Cortex of kidney (tissue), 1 donor: ENCODE measurements around the gene TMEM109.

Experiments used
- DNase-seq: peaks from one replicate; lab custom pipeline; 2025; lab: John Stamatoyannopoulos, UW

TMEM109 gene

GRCh38 chr11:60942219-60942618, 28.3 kb downstream of the TMEM109 start:
- no peak for DNase-seq

- no peak for DNase-seq
Measured at GRCh38 chr11:60942970-60943565, 29.1 kb downstream of the TMEM109 start.

- no peak for DNase-seq
Measured at GRCh38 chr11:60944490-60945294, 30.7 kb downstream of the TMEM109 start.

- DNase-seq: no peak
Measured at GRCh38 chr11:60945295-60945667, 31.3 kb downstream of the TMEM109 start.

GRCh38 chr11:60946601-60947264, 32.8 kb downstream of the TMEM109 start:
- no peak for DNase-seq

GRCh38 chr11:60947700-60948099, 33.7 kb downstream of the TMEM109 start:
- DNase-seq: no peak

GRCh38 chr11:60948250-60948649, 34.3 kb downstream of the TMEM109 start:
- no peak for DNase-seq

- no peak for DNase-seq
Measured at GRCh38 chr11:60950024-60950423, 36.1 kb downstream of the TMEM109 start.

- DNase-seq: no peak
Measured at GRCh38 chr11:60950933-60951605, 37.1 kb downstream of the TMEM109 start.

- DNase-seq: no peak
Measured at GRCh38 chr11:60951606-60951903, 37.6 kb downstream of the TMEM109 start.

GRCh38 chr11:60951904-60952741, 38.2 kb downstream of the TMEM109 start, which contains the start of gene SLC15A3:
TSS of gene SLC15A3 (minus strand) at chr11:60952176. CDS start at chr11:60951551, 625 bp downstream.
- DNase-seq: no peak

GRCh38 chr11:60952742-60953170, 38.8 kb downstream of the TMEM109 start:
- DNase-seq: no peak

GRCh38 chr11:60953781-60954180, 39.8 kb downstream of the TMEM109 start:
- DNase-seq: no peak

GRCh38 chr11:60954421-60954820, 40.5 kb downstream of the TMEM109 start:
- no peak for DNase-seq

- no peak for DNase-seq
Measured at GRCh38 chr11:60955571-60955970, 41.6 kb downstream of the TMEM109 start.

- DNase-seq: no peak
Measured at GRCh38 chr11:60957188-60957587, 43.2 kb downstream of the TMEM109 start.

- no peak for DNase-seq
Measured at GRCh38 chr11:60959431-60959830, 45.5 kb downstream of the TMEM109 start.

- no peak for DNase-seq
Measured at GRCh38 chr11:60960405-60960804, 46.4 kb downstream of the TMEM109 start.

GRCh38 chr11:60964801-60965200, 50.8 kb downstream of the TMEM109 start:
- no peak for DNase-seq

GRCh38 chr11:60966890-60967289, 52.9 kb downstream of the TMEM109 start:
- DNase-seq: no peak

- no peak for DNase-seq
Measured at GRCh38 chr11:60968223-60968622, 54.3 kb downstream of the TMEM109 start.

- no peak for DNase-seq
Measured at GRCh38 chr11:60970369-60970774, 56.4 kb downstream of the TMEM109 start.
